MV-4-11 (cell line): Measurements from ENCODE around the gene CIRBP.
"Not testable (repeated sequence)": the region's sequence is repeated elsewhere in the genome, so short reads cannot be mapped to it uniquely, and the experiment has no call there.

Source experiments
- DNase-seq: peaks from one replicate; lab custom pipeline; 2025; lab: John Stamatoyannopoulos, UW

CIRBP gene

DNA sequence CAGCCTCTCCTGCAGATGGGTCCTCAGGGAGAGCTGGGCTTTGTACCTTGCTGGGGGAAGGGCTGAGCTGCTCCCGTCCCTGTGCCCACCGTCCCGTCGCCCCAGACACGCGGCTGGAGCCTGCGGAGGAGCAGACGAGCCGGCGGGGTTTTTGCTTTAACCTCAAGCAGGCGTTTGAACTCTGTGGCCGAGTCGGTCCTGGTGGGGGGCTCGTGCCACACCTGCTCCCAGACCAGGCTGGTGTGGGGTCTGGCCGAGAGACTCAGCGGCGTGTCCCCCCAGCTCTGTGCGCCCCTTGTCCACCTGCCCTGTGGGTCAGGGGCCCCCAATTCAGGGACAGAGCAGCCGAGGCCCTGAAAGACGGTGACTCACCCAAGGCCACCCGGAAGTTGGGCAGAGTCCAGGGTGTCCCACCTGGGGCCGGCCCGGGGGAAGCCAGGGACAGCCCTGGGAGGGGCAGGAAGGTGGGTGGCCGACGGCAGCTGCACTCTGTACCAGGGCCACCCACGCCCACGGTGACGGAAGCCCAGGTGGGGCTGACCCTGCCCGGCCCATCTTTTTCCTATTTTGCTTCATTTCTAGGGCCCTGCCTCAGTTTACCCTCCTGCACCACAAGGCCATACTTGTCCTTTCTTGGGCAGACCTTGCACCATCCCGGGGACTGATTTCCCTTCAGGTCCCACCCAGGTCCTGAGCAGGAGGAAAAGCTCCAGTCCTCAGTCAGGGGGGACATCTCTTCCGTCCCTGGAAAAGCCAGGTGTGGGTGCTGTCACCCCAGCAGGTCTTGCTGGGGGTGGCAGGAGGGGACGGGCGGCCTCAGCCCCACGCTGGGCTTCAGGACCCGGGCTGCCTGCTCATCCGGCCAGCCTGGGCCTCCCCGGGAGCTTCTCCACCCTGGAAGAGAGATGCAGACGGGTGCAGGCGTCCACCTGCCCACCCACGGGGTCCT lies 21.8 kb downstream of the CIRBP start:
- no peak for DNase-seq

DNA sequence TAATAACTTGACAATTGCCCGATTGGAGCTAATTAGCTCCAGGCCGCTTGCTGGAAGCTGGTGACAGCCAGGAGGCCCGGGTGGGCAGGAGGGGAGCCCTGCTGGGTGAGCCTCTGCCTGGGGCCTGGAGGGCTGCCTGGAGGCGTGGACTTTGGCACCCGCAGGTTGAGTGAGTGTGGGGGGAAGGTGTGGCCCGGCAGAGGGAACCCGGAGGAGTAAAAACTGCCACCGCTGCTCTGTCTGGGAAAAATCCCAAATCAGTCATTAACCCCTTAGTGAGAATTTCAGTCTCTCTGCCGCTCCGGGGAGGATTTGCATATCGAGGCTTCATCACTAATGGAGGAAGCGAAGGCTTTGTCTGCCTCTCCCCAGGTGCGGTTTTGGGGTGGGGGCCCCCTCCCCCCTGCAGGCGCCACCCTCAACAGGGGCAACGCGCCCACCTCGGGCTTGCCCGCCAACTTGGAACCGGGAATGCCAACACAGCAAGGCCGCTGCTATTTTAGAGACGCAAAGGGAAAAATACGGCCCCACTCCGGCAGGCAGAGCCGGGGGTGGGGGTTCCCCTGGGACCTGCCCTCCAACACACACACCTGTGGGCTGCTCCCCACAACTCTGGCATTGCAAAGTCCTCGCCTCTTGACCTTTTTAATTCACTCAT lies 22.8 kb downstream of the CIRBP start:
- no peak for DNase-seq

DNA sequence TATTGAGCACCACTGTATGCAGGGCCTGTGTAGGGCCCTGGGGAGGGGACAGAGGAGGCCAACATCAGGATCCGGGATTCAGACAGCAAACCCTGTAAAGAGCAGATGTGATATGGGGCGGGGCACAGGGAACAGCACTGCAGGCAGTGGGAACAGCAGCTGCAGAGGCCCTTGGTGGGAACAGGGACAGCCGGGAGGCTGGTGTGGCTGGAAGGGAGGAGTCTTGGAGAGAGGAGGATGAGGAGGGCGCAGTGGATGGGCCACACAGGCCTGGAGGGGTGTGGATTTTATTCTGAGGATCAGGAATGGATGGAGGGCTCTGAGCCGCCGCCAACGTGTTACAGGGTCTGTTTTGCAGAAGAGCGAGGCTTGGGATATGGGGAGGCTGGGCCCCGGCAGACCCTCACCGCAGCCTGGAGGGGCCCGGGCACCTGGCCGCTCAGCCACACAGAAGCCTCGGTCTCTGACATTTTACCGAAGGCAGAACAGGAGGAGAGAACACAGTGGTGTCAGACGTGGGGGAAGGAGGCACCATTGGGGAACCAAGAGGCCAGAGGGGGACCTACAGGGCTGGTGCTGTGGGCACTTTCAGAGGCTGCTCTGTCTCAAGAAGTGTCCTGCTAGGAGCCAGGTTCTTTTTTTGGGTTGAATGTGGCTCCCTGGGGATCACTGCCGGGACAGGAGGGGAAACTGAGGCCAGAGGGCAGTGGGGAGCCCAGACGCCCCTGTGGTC lies 23.5 kb downstream of the CIRBP start:
- DNase-seq, result no peak

DNA sequence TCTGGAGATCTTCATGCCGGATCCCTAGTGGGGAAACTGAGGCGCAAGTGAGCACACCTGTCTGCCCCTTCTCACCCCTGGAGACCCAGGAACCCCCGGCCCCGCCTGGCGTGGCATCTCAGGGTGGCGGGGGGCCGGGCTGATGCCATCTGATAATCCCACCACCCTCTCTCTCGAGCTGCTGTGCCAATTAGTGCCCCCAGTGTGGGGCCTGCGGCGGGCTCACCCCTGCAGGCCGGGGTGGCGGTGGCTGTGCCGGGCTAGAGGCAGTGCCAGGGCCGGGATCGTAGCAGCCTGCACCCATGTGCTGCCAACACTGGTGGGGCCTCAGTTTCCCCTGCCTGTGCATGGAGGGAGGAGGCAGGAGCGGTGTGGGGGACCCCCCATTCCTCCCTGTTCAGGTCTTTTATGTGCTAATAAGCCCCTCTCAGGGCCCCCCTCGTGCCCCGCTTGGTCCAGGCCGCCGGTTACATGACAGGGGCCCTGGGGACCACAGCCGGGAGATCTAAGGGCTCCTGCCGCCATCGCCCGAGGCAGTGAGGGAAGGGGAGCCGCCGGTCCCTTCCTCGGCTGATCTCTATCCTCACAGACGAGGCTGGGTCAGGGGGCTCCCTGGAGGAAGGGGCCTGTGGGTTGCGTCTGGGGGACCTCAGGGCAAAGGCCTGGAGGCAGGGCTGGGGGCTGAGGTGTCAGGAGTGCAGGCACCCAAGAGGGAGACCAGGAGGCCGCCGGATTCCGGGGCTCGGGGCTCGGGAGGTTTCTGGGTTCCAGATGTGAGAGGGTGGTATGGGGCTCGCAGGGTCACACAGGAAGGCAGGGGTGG lies 24.9 kb downstream of the CIRBP start:
- DNase-seq, result no peak

GRCh38 chr19:1294688-1295087 lies 25.6 kb downstream of the CIRBP start:
- DNase-seq, result no peak

- no peak for DNase-seq
Measured at GRCh38 chr19:1295169-1296012, 26.3 kb downstream of the CIRBP start.

DNA sequence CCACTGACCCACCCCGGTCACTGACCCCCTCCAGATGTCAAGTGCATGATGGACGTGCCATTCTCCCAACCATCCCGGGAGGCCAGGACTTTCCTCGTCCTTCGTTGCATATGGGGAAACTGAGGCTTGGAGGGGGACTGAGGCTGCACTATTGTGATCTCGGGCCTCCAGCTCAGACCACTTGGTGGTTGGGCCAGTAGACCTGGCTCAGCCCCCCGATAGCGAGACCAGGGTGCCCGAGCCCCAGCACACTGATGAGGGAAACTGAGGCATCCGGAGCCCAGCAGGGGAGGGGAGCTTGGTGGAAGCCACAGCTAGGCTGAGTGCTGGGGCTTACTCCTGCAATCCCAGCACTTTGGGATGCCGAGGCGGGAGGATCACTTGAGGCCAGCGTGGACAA lies 26.9 kb downstream of the CIRBP start:
- no peak for DNase-seq

DNA sequence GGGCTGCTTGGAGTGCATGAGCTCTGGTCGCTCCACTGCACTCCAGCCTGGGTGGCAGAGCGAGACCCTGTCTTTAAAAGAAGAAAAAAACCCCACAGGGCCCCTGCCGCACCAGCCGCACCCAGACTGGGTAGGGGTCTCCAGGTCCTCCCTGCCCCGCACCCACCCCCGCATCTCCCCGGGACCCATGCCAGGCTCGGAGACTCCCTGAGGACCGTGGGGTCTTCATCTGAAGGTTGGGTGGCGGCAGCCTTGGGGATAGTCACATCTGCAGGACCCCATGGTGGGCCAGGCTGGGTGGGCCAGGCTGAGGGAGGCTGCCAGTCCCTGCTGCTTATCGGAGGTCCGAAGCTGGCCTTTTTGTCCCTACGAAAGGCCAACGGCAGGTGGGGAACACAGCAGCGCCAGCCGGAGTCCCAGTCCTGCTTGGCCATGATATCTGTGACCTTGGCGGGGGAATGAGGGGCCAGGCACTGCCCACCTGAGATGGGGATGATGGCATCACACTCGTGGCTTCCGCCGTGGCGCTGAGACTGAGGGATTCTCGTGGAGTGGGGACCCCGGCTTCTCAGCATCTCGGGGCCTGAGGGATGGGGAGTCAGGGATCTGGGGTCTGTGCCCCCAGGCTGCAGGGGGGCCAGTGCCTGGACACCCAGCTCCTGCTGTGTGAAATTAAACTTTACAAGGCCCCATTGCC lies 27.6 kb downstream of the CIRBP start:
- DNase-seq, result no peak

- DNase-seq, result no peak
Measured at GRCh38 chr19:1298235-1298634, 29.1 kb downstream of the CIRBP start.

GRCh38 chr19:1299801-1300200 lies 30.7 kb downstream of the CIRBP start:
- no peak for DNase-seq

DNA sequence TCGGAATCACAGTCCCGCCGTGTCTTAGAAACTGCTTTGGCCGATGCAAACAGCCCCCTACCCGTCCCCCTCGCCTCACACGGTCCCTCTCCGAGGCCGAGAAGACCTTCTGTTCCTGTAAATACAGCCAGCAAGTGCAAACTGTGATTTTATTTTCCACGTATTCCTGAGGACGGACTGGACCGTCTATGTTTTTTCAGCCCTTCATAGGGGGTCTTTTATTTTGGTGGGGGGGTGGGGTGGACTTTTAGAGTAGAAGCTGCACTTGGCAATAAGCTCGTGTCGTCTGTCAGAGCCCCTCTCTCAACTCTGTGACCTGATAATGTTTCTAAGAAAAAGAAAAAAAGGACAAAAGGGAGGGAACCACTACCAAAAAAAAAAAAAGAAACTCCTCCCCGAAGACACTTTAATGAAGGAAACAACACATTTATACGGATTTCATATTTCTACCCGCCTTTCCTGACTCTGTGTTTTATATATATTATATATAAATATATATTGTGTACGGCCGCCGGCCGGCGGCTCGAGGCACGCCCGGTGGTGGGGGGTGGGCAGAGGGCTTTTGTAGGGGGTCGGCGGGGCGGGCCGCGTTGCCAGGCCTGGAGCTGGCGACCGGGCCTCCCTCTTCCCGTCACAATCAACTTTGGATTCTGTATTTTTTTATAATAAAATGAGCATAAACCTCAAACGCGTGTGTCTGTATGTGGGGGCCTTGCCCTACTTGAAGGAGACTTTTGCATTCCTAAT lies 31.8 kb downstream of the CIRBP start:
- no peak for DNase-seq

- DNase-seq, result no peak
Measured at GRCh38 chr19:1302533-1303239, 33.6 kb downstream of the CIRBP start.

DNA sequence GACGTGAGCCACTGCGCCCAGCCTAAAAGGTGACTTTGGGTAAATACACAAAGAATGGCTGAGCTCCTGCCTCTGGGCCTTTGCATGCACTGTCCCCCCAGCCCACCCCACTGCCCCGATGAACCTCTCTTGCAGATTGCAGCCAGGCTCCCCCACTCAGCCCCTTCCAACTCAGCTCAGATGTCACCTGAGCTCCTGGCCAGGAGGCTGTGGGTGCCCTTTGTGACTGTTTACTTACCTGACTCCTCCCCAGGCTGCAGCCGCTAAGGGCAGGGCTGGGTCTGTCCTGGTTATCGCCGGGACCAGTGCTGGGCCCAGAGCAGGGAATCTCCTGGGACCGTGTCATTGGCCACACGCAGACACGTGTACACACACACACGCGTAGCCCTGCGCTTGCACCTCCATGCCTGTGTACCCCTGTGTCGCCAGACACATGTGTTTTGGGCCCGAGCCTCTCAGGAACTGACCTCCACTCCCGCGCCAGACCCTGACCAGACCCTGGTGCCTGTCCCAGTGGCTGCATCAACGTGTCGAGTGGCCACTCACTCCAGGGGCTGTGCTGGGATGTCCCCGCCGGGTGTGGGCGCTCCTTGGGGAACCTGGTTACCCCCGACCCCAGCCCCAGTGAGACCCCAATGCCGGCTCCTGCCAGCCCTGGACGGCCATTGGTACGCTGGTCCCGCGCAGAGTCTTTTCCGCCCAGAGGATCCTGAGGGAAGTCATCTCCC lies 35.2 kb downstream of the CIRBP start:
- DNase-seq, result no peak

GRCh38 chr19:1305354-1305753 lies 36.2 kb downstream of the CIRBP start:
- not testable (repeated sequence) for DNase-seq

- DNase-seq, result no peak
Measured at GRCh38 chr19:1307320-1307719, 38.2 kb downstream of the CIRBP start.

GRCh38 chr19:1307755-1308303 lies 38.7 kb downstream of the CIRBP start:
- DNase-seq, result no peak

- no peak for DNase-seq
Measured at GRCh38 chr19:1308718-1309117, 39.6 kb downstream of the CIRBP start.
